A673 (cell line): ENCODE results near the gene BDNF.

Experiments
- EZH2 ChIP-seq: fragments of 200-600 bp; sonication (generic); IDR thresholded peaks from 2 replicates; pipeline ENCODE4 v1.6.1; 2017; ENCODE audit warnings: borderline replicate concordance, low read depth, mild to moderate bottlenecking, mixed read lengths, antibody characterized with exemption, low read length; ENCODE audit not compliant: poor library complexity, severe bottlenecking
- TF ChIP-seq, protein P1 (sequence below): fragments of 300-800, 200-600 bp; sonication (generic); conservative IDR thresholded peaks from 2 replicates; pipeline ENCODE4 v1.5.1; 2017; ENCODE audit warnings: low read depth, mild to moderate bottlenecking, antibody characterized with exemption, low read length, moderate library complexity, mixed read lengths

DNA sequence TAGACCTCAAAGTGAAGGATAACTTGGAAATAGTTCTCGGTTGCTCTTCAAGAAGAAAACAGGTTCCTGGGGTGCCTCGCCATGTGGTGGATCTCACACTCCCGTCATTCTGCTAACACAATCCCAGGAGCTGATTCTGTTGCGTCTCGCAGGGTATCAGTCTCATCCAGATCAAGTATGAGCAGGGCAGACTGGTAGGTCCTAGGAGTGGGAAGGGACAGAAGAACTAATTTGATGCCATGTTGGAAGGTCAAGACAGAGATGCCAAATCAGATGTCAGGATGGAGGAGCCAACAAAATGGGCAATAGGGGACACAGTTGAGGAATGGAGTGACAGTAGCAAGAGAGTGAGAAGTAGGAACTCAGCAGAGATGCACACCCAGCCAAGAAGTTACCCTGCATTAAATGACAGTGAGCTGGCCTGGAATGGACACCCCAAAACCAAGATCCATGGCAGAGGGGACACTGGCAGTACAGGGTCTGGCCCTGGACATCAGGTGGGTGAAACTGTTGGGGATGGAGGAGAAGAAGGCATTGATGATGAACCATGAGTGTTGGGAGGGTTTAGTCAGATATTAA, 76.2 kb downstream of the BDNF start:
- TF ChIP-seq, protein P1, sequence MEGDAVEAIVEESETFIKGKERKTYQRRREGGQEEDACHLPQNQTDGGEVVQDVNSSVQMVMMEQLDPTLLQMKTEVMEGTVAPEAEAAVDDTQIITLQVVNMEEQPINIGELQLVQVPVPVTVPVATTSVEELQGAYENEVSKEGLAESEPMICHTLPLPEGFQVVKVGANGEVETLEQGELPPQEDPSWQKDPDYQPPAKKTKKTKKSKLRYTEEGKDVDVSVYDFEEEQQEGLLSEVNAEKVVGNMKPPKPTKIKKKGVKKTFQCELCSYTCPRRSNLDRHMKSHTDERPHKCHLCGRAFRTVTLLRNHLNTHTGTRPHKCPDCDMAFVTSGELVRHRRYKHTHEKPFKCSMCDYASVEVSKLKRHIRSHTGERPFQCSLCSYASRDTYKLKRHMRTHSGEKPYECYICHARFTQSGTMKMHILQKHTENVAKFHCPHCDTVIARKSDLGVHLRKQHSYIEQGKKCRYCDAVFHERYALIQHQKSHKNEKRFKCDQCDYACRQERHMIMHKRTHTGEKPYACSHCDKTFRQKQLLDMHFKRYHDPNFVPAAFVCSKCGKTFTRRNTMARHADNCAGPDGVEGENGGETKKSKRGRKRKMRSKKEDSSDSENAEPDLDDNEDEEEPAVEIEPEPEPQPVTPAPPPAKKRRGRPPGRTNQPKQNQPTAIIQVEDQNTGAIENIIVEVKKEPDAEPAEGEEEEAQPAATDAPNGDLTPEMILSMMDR: no peak
- no peak for TF ChIP-seq EZH2
